Measurements from ENCODE around the gene PODNL1.

DNA sequence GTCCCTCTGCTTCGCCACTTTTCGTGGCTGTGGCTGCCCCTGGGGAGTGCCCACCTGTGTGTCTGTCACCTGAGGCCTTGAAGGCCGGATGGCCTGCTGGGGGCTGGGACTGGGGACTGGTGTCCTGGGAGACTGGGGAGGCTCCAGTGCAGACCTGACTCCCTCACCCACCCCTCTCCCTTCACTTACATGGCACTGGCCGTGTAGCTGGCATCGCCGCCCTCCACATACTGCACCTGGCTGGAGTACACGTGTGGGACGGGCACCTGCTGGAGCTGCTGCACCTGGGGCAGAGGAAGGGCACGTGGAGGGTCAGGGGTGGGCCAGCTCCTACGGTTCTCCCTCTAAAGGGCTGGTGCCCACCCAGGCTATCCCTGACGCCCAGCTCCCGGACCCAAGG lies 39.6 kb upstream of the PODNL1 start:
- TF ChIP-seq, protein P1, sequence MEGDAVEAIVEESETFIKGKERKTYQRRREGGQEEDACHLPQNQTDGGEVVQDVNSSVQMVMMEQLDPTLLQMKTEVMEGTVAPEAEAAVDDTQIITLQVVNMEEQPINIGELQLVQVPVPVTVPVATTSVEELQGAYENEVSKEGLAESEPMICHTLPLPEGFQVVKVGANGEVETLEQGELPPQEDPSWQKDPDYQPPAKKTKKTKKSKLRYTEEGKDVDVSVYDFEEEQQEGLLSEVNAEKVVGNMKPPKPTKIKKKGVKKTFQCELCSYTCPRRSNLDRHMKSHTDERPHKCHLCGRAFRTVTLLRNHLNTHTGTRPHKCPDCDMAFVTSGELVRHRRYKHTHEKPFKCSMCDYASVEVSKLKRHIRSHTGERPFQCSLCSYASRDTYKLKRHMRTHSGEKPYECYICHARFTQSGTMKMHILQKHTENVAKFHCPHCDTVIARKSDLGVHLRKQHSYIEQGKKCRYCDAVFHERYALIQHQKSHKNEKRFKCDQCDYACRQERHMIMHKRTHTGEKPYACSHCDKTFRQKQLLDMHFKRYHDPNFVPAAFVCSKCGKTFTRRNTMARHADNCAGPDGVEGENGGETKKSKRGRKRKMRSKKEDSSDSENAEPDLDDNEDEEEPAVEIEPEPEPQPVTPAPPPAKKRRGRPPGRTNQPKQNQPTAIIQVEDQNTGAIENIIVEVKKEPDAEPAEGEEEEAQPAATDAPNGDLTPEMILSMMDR (conservative IDR thresholded peaks at IDR 0.05 in 1 of 2, IDR thresholded peaks at IDR 0.05 in 1 of 2; ENCODE audit: low read depth in 1 of 2, low read length in 2 of 2): no peak
- TF ChIP-seq EZH2 (IDR thresholded peaks at IDR 0.05; ENCODE audit: low read length, missing control alignments): no peak

All from fibroblast of lung (primary cell).